Measurements from ENCODE around the gene RHCE. TPM values are rescaled to one million over a fixed set of nuclear protein-coding genes. Genes with fewer than 3 reads are reported as not detected.

Gene RHCE
- polyA plus RNA-seq, 5 donors: 0.41 to 4.9 (median 1.4) TPM

Other genes with a start within 250 kb of the RHCE start
- gene SYF2, start 188.3 kb downstream of the RHCE start, polyA plus RNA-seq (ENCODE audit: insufficient read depth in 1 of 5, insufficient read length in 5 of 5, low replicate concordance in 1 of 5): 10 to 100 TPM; 79.8 to 96.2 (median 90.4) TPM
- 100 to 1,000 TPM; 166 to 246 (median 233) TPM for gene RSRP1, start 173.4 kb downstream of the RHCE start, polyA plus RNA-seq (ENCODE audit: insufficient read depth in 1 of 5, insufficient read length in 5 of 5, low replicate concordance in 1 of 5)
- gene RHD, start 148.3 kb downstream of the RHCE start, polyA plus RNA-seq (ENCODE audit: insufficient read depth in 1 of 5, insufficient read length in 5 of 5, low replicate concordance in 1 of 5): 1 to 10 TPM; 1.2 to 2.9 (median 2.5) TPM
- gene TMEM50A, start 82.5 kb downstream of the RHCE start, polyA plus RNA-seq (ENCODE audit: insufficient read depth in 1 of 5, insufficient read length in 5 of 5, low replicate concordance in 1 of 5): 10 to 100 TPM; 75.3 to 93.1 (median 82.6) TPM
- gene MACO1, start 10.1 kb upstream of the RHCE start, polyA plus RNA-seq (ENCODE audit: insufficient read depth in 1 of 5, insufficient read length in 5 of 5, low replicate concordance in 1 of 5): 10 to 100 TPM; 22.2 to 29.8 (median 24.1) TPM
- 10 to 100 TPM; 17.5 to 26.8 (median 18.2) TPM for gene LDLRAP1, start 122.8 kb upstream of the RHCE start, polyA plus RNA-seq (ENCODE audit: insufficient read depth in 1 of 5, insufficient read length in 5 of 5, low replicate concordance in 1 of 5)
- 10 to 100 TPM; 12.3 to 19.2 (median 14.7) TPM for gene MAN1C1, start 196.0 kb upstream of the RHCE start, polyA plus RNA-seq (ENCODE audit: insufficient read depth in 1 of 5, insufficient read length in 5 of 5, low replicate concordance in 1 of 5)

Measured in right lung (tissue), 5 donors.